Hepatocyte (in vitro differentiated cells): ENCODE results near the gene GMDS.

ENCODE experiments used
- CTCF ChIP-seq: fragments of 200-600 bp; sonication (generic); IDR thresholded peaks from 2 replicates; pipeline ENCODE4 v1.5.1; 2016; ENCODE audit warnings: antibody characterized with exemption, mild to moderate bottlenecking; ENCODE audit not compliant: poor library complexity
- EZH2phosphoT487 ChIP-seq: fragments of 200-600 bp; sonication (generic); IDR thresholded peaks from one replicate; pipeline ENCODE4 v1.6.1; 2018; ENCODE audit warnings: antibody characterized with exemption, mild to moderate bottlenecking, low read depth, moderate library complexity; ENCODE audit not compliant: unreplicated experiment, severe bottlenecking

- TF ChIP-seq CTCF (no peak), EZH2phosphoT487 (no peak)
These were observed 467.3 kb downstream of the GMDS start for GRCh38 chr6:1777921-1778685.
